GM12878 (cell line): ENCODE data around the gene TSSK2.

Source experiments
- CBFB ChIP-seq: IDR thresholded peaks from 2 replicates; pipeline ENCODE4 v1.6.1; 2016; ENCODE audit warnings: antibody characterized with exemption, low read depth
- EP300 ChIP-seq, 2 experiments: fragments of 150-350 bp in 1 of 2; IDR thresholded peaks; 2 replicates each; pipeline ENCODE4 v1.6.1; 2011 to 2012; ENCODE audit warnings: low read depth in 2 of 2, low read length in 2 of 2, borderline replicate concordance in 1 of 2, improper control_type of control experiment in 1 of 2, inconsistent platforms in 1 of 2; ENCODE audit not compliant: control insufficient read depth in 1 of 2
- ETV6 ChIP-seq, 2 experiments: fragments of 450-650 bp in 1 of 2; IDR thresholded peaks in 1 of 2; conservative IDR thresholded peaks in 1 of 2; 2 replicates each; pipeline ENCODE4 v1.6.1; 2014; ENCODE audit warnings: antibody characterized with exemption in 1 of 2, borderline replicate concordance in 1 of 2, low read depth in 1 of 2, mild to moderate bottlenecking in 1 of 2, moderate library complexity in 1 of 2
- EZH2 ChIP-seq: IDR thresholded peaks from 2 replicates; pipeline ENCODE4 v1.6.1; 2012; ENCODE audit warnings: low read depth, mild to moderate bottlenecking, control low read depth, inconsistent platforms, low read length, borderline replicate concordance; ENCODE audit not compliant: control insufficient read depth
- MYC ChIP-seq: IDR thresholded peaks from 2 replicates; pipeline ENCODE4 v1.6.1; 2011; ENCODE audit warnings: mild to moderate bottlenecking, low read length, moderate library complexity, inconsistent platforms; ENCODE audit not compliant: insufficient read depth, insufficient replicate concordance, insufficient read length, severe bottlenecking
- POLR2AphosphoS5 ChIP-seq: IDR thresholded peaks from 2 replicates; pipeline ENCODE4 v1.6.1; 2011; ENCODE audit warnings: mild to moderate bottlenecking, low read length, inconsistent platforms
- RAD21 ChIP-seq: IDR thresholded peaks from 2 replicates; pipeline ENCODE4 v1.6.1; 2011; ENCODE audit warnings: mild to moderate bottlenecking, low read depth, low read length, moderate library complexity; ENCODE audit not compliant: insufficient read depth
- RB1 ChIP-seq: fragments of 450-650 bp; formaldehyde crosslinking; IDR thresholded peaks from 2 replicates; pipeline ENCODE4 v1.6.1; 2017; ENCODE audit warnings: mild to moderate bottlenecking, borderline replicate concordance
- RFX5 ChIP-seq: IDR thresholded peaks from 2 replicates; pipeline ENCODE4 v1.6.1; 2011; ENCODE audit warnings: low read depth, low read length, improper control_type of control experiment
- SREBF2 ChIP-seq: IDR thresholded peaks from 2 replicates; pipeline ENCODE4 v1.6.1; 2012; ENCODE audit warnings: mild to moderate bottlenecking, low read length
- YY1 ChIP-seq: IDR thresholded peaks from 2 replicates; pipeline ENCODE4 v1.6.1; 2011; ENCODE audit warnings: low read depth, mild to moderate bottlenecking, low read length
- ZNF274 ChIP-seq: IDR thresholded peaks from one replicate; pipeline ENCODE4 v1.8.0; 2011; ENCODE audit not compliant: insufficient read length, insufficient read depth
- TF ChIP-seq, protein P1 (sequence below), 3 experiments: IDR thresholded peaks in 2 of 3; conservative IDR thresholded peaks in 1 of 3; 2 replicates each; pipeline ENCODE4 v1.5.1; 2011; ENCODE audit warnings: low read depth in 3 of 3, low read length in 3 of 3, mild to moderate bottlenecking in 3 of 3, control low read depth in 2 of 3, moderate library complexity in 2 of 3, inconsistent platforms in 1 of 3, mixed read lengths in 1 of 3; ENCODE audit not compliant: control insufficient read depth in 2 of 3, insufficient read depth in 1 of 3; ENCODE audit errors: extremely low read depth in 1 of 3
- TF ChIP-seq, protein P2 (sequence below): IDR thresholded peaks from 2 replicates; pipeline ENCODE4 v1.6.1; 2012; ENCODE audit warnings: low read depth, low read length, improper control_type of control experiment

DNA sequence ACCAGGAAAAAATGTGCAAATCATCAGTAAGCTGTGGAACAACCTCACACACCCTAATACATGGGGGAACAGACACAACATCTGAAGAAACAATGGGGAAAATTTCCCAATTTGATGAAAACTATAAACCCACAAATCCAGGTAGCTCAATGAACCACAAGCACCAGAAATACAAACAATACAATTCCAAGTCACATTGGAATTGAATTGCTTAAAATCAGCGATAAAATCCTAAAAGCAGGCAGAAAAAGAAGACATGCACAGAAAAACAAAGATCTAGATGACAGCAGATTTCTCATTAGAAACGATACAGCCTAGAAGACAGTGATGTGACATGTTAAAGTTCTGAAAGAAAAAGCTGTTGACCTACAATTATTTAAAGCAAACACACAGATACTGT lies 40.9 kb upstream of the TSSK2 start:
- TF ChIP-seq, protein P1, sequence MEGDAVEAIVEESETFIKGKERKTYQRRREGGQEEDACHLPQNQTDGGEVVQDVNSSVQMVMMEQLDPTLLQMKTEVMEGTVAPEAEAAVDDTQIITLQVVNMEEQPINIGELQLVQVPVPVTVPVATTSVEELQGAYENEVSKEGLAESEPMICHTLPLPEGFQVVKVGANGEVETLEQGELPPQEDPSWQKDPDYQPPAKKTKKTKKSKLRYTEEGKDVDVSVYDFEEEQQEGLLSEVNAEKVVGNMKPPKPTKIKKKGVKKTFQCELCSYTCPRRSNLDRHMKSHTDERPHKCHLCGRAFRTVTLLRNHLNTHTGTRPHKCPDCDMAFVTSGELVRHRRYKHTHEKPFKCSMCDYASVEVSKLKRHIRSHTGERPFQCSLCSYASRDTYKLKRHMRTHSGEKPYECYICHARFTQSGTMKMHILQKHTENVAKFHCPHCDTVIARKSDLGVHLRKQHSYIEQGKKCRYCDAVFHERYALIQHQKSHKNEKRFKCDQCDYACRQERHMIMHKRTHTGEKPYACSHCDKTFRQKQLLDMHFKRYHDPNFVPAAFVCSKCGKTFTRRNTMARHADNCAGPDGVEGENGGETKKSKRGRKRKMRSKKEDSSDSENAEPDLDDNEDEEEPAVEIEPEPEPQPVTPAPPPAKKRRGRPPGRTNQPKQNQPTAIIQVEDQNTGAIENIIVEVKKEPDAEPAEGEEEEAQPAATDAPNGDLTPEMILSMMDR (IDR thresholded peaks at IDR 0.05 in 2 of 3, conservative IDR thresholded peaks at IDR 0.05 in 1 of 3; ENCODE audit: control insufficient read depth in 2 of 3, extremely low read depth in 1 of 3, insufficient read depth in 1 of 3, low read depth in 3 of 3, low read length in 3 of 3), result no peak
- no peak for TF ChIP-seq MYC
- TF ChIP-seq EP300 (IDR thresholded peaks at IDR 0.05; ENCODE audit: borderline replicate concordance in 1 of 2, control insufficient read depth in 1 of 2, low read depth in 2 of 2, low read length in 2 of 2), result no peak
- no peak for TF ChIP-seq EZH2
- TF ChIP-seq SREBF2, result no peak
- no peak for TF ChIP-seq RB1
- no peak for TF ChIP-seq RFX5
- TF ChIP-seq ZNF274, result no peak
- no peak for TF ChIP-seq POLR2AphosphoS5
- no peak for TF ChIP-seq YY1
- TF ChIP-seq ETV6 (conservative IDR thresholded peaks at IDR 0.05 in 1 of 2, IDR thresholded peaks at IDR 0.05 in 1 of 2; ENCODE audit: borderline replicate concordance in 1 of 2, low read depth in 1 of 2), result no peak
- TF ChIP-seq RAD21, result no peak
- TF ChIP-seq, protein P2, sequence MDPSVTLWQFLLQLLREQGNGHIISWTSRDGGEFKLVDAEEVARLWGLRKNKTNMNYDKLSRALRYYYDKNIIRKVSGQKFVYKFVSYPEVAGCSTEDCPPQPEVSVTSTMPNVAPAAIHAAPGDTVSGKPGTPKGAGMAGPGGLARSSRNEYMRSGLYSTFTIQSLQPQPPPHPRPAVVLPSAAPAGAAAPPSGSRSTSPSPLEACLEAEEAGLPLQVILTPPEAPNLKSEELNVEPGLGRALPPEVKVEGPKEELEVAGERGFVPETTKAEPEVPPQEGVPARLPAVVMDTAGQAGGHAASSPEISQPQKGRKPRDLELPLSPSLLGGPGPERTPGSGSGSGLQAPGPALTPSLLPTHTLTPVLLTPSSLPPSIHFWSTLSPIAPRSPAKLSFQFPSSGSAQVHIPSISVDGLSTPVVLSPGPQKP, result no peak
- TF ChIP-seq CBFB, result no peak
